Measurements from ENCODE around the gene ATP5ME.

The ATP5ME gene

GRCh38 chr4:677431-678293, 3.6 kb upstream of the ATP5ME start:
- Histone ChIP-seq H3K9ac (ENCODE audit: low read length) (peak overlapping the region; percentile 55; the same call in 1 of the 2 replicates), H3K4me1 (ENCODE audit: insufficient read depth, low read length, severe bottlenecking) (peaks cover 54% of the 10 kb centered on the region), H3K36me3 (ENCODE audit: insufficient read depth, low read length) (peaks cover 5% of the 10 kb centered on the region), H3K79me2 (ENCODE audit: insufficient read depth, low read length) (no peaks in the 10 kb centered on the region), H2AFZ (ENCODE audit: low read length) (no peak overlapping the region), H3K9me2 (ENCODE audit: low read depth, low read length) (no peaks in the 10 kb centered on the region), H3K4me2 (ENCODE audit: low read length) (peak overlapping the region; percentile 89; the same call in 1 of the 2 replicates), H4K20me1 (ENCODE audit: insufficient read depth, low read length) (no peaks in the 10 kb centered on the region), H3K27ac (ENCODE audit: low read depth, low read length, poor library complexity, severe bottlenecking) (peak overlapping the region; percentile 97), H3F3A (ENCODE audit: insufficient read depth, low read length) (no peaks in the 10 kb centered on the region; the same call in 1 of the 2 replicates), H3K27me3 (ENCODE audit: insufficient read depth, low read length) (no peaks in the 10 kb centered on the region; the same call in 1 of the 2 replicates), H3K4me3 (ENCODE audit: low read depth, low read length, poor library complexity, severe bottlenecking) (peak overlapping the region; percentile 11), H3K9me3 (ENCODE audit: low read length) (no peaks in the 10 kb centered on the region)
- TF ChIP-seq CTCF (IDR thresholded peaks at IDR 0.05; ENCODE audit: low read length) = no peak
- TF ChIP-seq EZH2 (IDR thresholded peaks at IDR 0.05; ENCODE audit: borderline replicate concordance, low read length) = no peak

GRCh38 chr4:676871-677235, 2.8 kb upstream of the ATP5ME start:
- H3F3A ChIP-seq (ENCODE audit: insufficient read depth, low read length) = no peaks in the 10 kb centered on the region; the same call in 1 of the 2 replicates
- peak overlapping the region; percentile 55; the same call in 1 of the 2 replicates for H3K9ac ChIP-seq (ENCODE audit: low read length)
- H2AFZ ChIP-seq (ENCODE audit: low read length) = no peak overlapping the region
- peaks cover 13% of the 10 kb centered on the region for H3K36me3 ChIP-seq (ENCODE audit: insufficient read depth, low read length)
- no peaks in the 10 kb centered on the region for H3K79me2 ChIP-seq (ENCODE audit: insufficient read depth, low read length)
- no peaks in the 10 kb centered on the region for H4K20me1 ChIP-seq (ENCODE audit: insufficient read depth, low read length)
- H3K4me1 ChIP-seq (ENCODE audit: insufficient read depth, low read length, severe bottlenecking) = peaks cover 50% of the 10 kb centered on the region
- H3K27me3 ChIP-seq (ENCODE audit: insufficient read depth, low read length) = no peaks in the 10 kb centered on the region
- no peaks in the 10 kb centered on the region for H3K9me2 ChIP-seq (ENCODE audit: low read depth, low read length)
- H3K4me3 ChIP-seq (ENCODE audit: low read depth, low read length, poor library complexity, severe bottlenecking) = peak overlapping the region; percentile 42
- peak overlapping the region; percentile 89 for H3K4me2 ChIP-seq (ENCODE audit: low read length)
- TF ChIP-seq CTCF (IDR thresholded peaks at IDR 0.05; ENCODE audit: low read length) = no peak
- TF ChIP-seq EZH2 (IDR thresholded peaks at IDR 0.05; ENCODE audit: borderline replicate concordance, low read length) = no peak
- peak overlapping the region; percentile 97 for H3K27ac ChIP-seq (ENCODE audit: low read depth, low read length, poor library complexity, severe bottlenecking)
- H3K9me3 ChIP-seq (ENCODE audit: low read length) = no peaks in the 10 kb centered on the region

GRCh38 chr4:675980-676870, 2.1 kb upstream of the ATP5ME start:
- Histone ChIP-seq H3K4me1 (ENCODE audit: insufficient read depth, low read length, severe bottlenecking) (peaks cover 48% of the 10 kb centered on the region), H3K79me2 (ENCODE audit: insufficient read depth, low read length) (no peaks in the 10 kb centered on the region), H3K9ac (ENCODE audit: low read length) (peak overlapping the region; percentile 88; the same call in 1 of the 2 replicates), H3K4me2 (ENCODE audit: low read length) (peak overlapping the region; percentile 89), H3K4me3 (ENCODE audit: low read depth, low read length, poor library complexity, severe bottlenecking) (peak overlapping the region; percentile 79), H2AFZ (ENCODE audit: low read length) (no peak overlapping the region), H3K9me3 (ENCODE audit: low read length) (no peaks in the 10 kb centered on the region), H3K27me3 (ENCODE audit: insufficient read depth, low read length) (no peaks in the 10 kb centered on the region), H3F3A (ENCODE audit: insufficient read depth, low read length) (no peaks in the 10 kb centered on the region; the same call in 1 of the 2 replicates), H3K27ac (ENCODE audit: low read depth, low read length, poor library complexity, severe bottlenecking) (peak overlapping the region; percentile 97), H4K20me1 (ENCODE audit: insufficient read depth, low read length) (no peaks in the 10 kb centered on the region), H3K36me3 (ENCODE audit: insufficient read depth, low read length) (peaks cover 19% of the 10 kb centered on the region), H3K9me2 (ENCODE audit: low read depth, low read length) (no peaks in the 10 kb centered on the region)
- no peak for TF ChIP-seq CTCF (IDR thresholded peaks at IDR 0.05; ENCODE audit: low read length)

Data from OCI-LY1 (cell line).